Measurements from ENCODE around the gene VRK2.
"Not testable (repeated sequence)": the region's sequence is repeated elsewhere in the genome, so short reads cannot be mapped to it uniquely, and the experiment has no call there.

The VRK2 gene

DNA sequence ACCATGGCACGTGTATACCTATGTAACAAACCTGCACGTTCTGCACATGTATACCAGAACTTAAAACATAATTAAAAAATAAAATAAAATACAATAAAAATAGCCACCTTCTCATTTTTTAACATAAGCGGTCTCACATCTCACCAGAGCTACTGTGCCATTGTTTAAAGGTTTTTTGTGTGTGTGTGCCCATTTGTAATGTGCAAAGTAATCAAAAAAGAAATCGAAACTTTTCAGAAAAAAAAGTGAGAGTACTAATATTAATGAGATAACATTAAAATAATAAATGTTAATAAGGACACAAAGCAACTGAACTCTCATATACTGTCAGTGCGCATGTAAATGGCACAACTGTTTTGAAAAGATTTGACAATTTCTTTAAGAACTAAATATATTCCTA lies 134.0 kb downstream of the VRK2 start:
- H2AFZ ChIP-seq (ENCODE audit: low read depth), result no peak overlapping the region
- H3K4me1 ChIP-seq (ENCODE audit: low read depth, poor library complexity, severe bottlenecking), result no peaks in the 10 kb centered on the region
- no peak overlapping the region for H3K4me2 ChIP-seq
- H3K4me3 ChIP-seq (IDR thresholded peaks at IDR 0.05; ENCODE audit: insufficient read depth, low read depth, low read length), result no peak overlapping the region
- no peak overlapping the region for H3K9ac ChIP-seq
- no peaks in the 10 kb centered on the region for H3K27me3 ChIP-seq (ENCODE audit: insufficient read depth, low read depth)
- no peaks in the 10 kb centered on the region for H3K79me2 ChIP-seq (ENCODE audit: insufficient read depth, low read depth)
- H4K20me1 ChIP-seq (ENCODE audit: insufficient read depth), result no peaks in the 10 kb centered on the region
- H3K36me3 ChIP-seq (ENCODE audit: insufficient read depth), result no peaks in the 10 kb centered on the region
- H3K27ac ChIP-seq, result no peak overlapping the region
- no peak for TF ChIP-seq CTCF (conservative IDR thresholded peaks at IDR 0.05; ENCODE audit: low read depth, low read length)

- Histone ChIP-seq H3K27ac (no peak overlapping the region), H3K79me2 (ENCODE audit: insufficient read depth, low read depth) (no peaks in the 10 kb centered on the region), H3K4me3 (IDR thresholded peaks at IDR 0.05; ENCODE audit: insufficient read depth, low read depth, low read length) (no peak overlapping the region), H4K20me1 (ENCODE audit: insufficient read depth) (no peaks in the 10 kb centered on the region), H3K36me3 (ENCODE audit: insufficient read depth) (no peaks in the 10 kb centered on the region), H2AFZ (ENCODE audit: low read depth) (no peak overlapping the region), H3K4me1 (ENCODE audit: low read depth, poor library complexity, severe bottlenecking) (no peaks in the 10 kb centered on the region), H3K4me2 (no peak overlapping the region), H3K9ac (no peak overlapping the region), H3K27me3 (ENCODE audit: insufficient read depth, low read depth) (no peaks in the 10 kb centered on the region)
- TF ChIP-seq CTCF (conservative IDR thresholded peaks at IDR 0.05; ENCODE audit: low read depth, low read length), result no peak
Measured at GRCh38 chr2:58182527-58182926, 135.9 kb downstream of the VRK2 start.

- H3K27ac ChIP-seq, result no peak overlapping the region
- no peaks in the 10 kb centered on the region for H4K20me1 ChIP-seq (ENCODE audit: insufficient read depth)
Measured at GRCh38 chr2:58186501-58186900, 139.9 kb downstream of the VRK2 start.

GRCh38 chr2:58187022-58187421 lies 140.4 kb downstream of the VRK2 start:
- not testable (repeated sequence) for H3K9ac ChIP-seq; H3K36me3 ChIP-seq (ENCODE audit: insufficient read depth)

More at GRCh38 chr2:58186501-58186900, 139.9 kb downstream of the VRK2 start:
- Histone ChIP-seq H3K4me3 (IDR thresholded peaks at IDR 0.05; ENCODE audit: insufficient read depth, low read depth, low read length) (no peak overlapping the region), H2AFZ (ENCODE audit: low read depth) (no peak overlapping the region), H3K27me3 (ENCODE audit: insufficient read depth, low read depth) (no peaks in the 10 kb centered on the region), H3K79me2 (ENCODE audit: insufficient read depth, low read depth) (no peaks in the 10 kb centered on the region), H3K4me2 (no peak overlapping the region), H3K4me1 (ENCODE audit: low read depth, poor library complexity, severe bottlenecking) (no peaks in the 10 kb centered on the region), H3K9ac (no peak overlapping the region), H3K36me3 (ENCODE audit: insufficient read depth) (no peaks in the 10 kb centered on the region)
- TF ChIP-seq CTCF (conservative IDR thresholded peaks at IDR 0.05; ENCODE audit: low read depth, low read length), result no peak

GRCh38 chr2:58194458-58194857 lies 147.9 kb downstream of the VRK2 start:
- H4K20me1 ChIP-seq (ENCODE audit: insufficient read depth), result no peaks in the 10 kb centered on the region
- H2AFZ ChIP-seq (ENCODE audit: low read depth), result no peak overlapping the region
- H3K27me3 ChIP-seq (ENCODE audit: insufficient read depth, low read depth), result no peaks in the 10 kb centered on the region
- H3K4me2 ChIP-seq, result no peak overlapping the region
- H3K79me2 ChIP-seq (ENCODE audit: insufficient read depth, low read depth), result no peaks in the 10 kb centered on the region
- no peaks in the 10 kb centered on the region for H3K4me1 ChIP-seq (ENCODE audit: low read depth, poor library complexity, severe bottlenecking)
- no peaks in the 10 kb centered on the region for H3K36me3 ChIP-seq (ENCODE audit: insufficient read depth)
- TF ChIP-seq CTCF (conservative IDR thresholded peaks at IDR 0.05; ENCODE audit: low read depth, low read length), result no peak
- no peak overlapping the region for H3K9ac ChIP-seq
- no peak overlapping the region for H3K4me3 ChIP-seq (IDR thresholded peaks at IDR 0.05; ENCODE audit: insufficient read depth, low read depth, low read length)
- H3K27ac ChIP-seq, result no peak overlapping the region

More at GRCh38 chr2:58187022-58187421, 140.4 kb downstream of the VRK2 start:
- H3K79me2 ChIP-seq (ENCODE audit: insufficient read depth, low read depth); H3K4me1 ChIP-seq (ENCODE audit: low read depth, poor library complexity, severe bottlenecking); H3K4me3 ChIP-seq (IDR thresholded peaks at IDR 0.05; ENCODE audit: insufficient read depth, low read depth, low read length); H3K27me3 ChIP-seq (ENCODE audit: insufficient read depth, low read depth); H3K4me2 ChIP-seq; H2AFZ ChIP-seq (ENCODE audit: low read depth); H4K20me1 ChIP-seq (ENCODE audit: insufficient read depth); H3K27ac ChIP-seq: not testable (repeated sequence)
